Lower lobe of right lung (tissue), 2 donors: ENCODE data around the gene TJP3. TPM values are rescaled to one million over a fixed set of nuclear protein-coding genes. Genes with fewer than 3 reads are reported as not detected.

Source experiments
- ATAC-seq, 2 donors: fragments of 200-7000 bp; cut with Tn5 transposase; one replicate each; pipeline ENCODE4 v1.9.1; 2020 to 2022; ENCODE audit warnings: mild to moderate bottlenecking in 2 of 2, moderate library complexity in 2 of 2
- DNase-seq: peaks from one replicate; pipeline ENCODE4 v3.0.0-alpha.2; 2020
- H3K27ac ChIP-seq: fragments of 200-600 bp; one replicate; pipeline ENCODE4 v1.8.0; 2022
- H3K27me3 ChIP-seq: fragments of 200-600 bp; one replicate; pipeline ENCODE4 v1.8.0; 2022; ENCODE audit warnings: low read depth
- H3K36me3 ChIP-seq: fragments of 200-600 bp; one replicate; pipeline ENCODE4 v1.8.0; 2022; ENCODE audit warnings: mild to moderate bottlenecking
- H3K4me1 ChIP-seq: fragments of 200-600 bp; one replicate; pipeline ENCODE4 v1.8.0; 2022
- H3K4me3 ChIP-seq: fragments of 200-600 bp; one replicate; pipeline ENCODE4 v1.8.0; 2022; ENCODE audit warnings: mild to moderate bottlenecking
- H3K9me3 ChIP-seq: fragments of 200-600 bp; one replicate; pipeline ENCODE4 v1.8.0; 2022
- CTCF ChIP-seq: fragments of 200-600 bp; IDR thresholded peaks from one replicate; pipeline ENCODE4 v1.8.0; 2022; ENCODE audit warnings: antibody characterized with exemption, mild to moderate bottlenecking
- intact Hi-C: fragments of 100-400 bp; cut with DNase I; formaldehyde crosslinking; loops from one replicate; pipeline ENCODE4 v1.11.0; 2022
- total RNA-seq: library from RNA; stranded (reverse); fragmentation: NEBNext Ultra II Directional; extraction: Animal tissue kit (Norgen Biotek cat#: 25700); gene quantifications from one replicate; pipeline ENCODE4 v1.2.1, GENCODE V29; 2021
- donor health status: DM: no; HTN: yes; CAD: no; lungs with severe emphysema.

TJP3 gene
- total RNA-seq, 1 donor from 2014 or later = 34.4 TPM

- peak; percentile 60 to 63 for ATAC-seq
- no peak for TF ChIP-seq CTCF
- Histone ChIP-seq H3K36me3 (peaks cover 7% of the 10 kb centered on the region), H3K9me3 (no peaks in the 10 kb centered on the region), H3K27ac (peak overlapping the region; percentile 83), H3K4me3 (peak overlapping the region; percentile 36), H3K27me3 (no peaks in the 10 kb centered on the region), H3K4me1 (peaks cover 34% of the 10 kb centered on the region)
- peak; percentile 69 for DNase-seq
- intact Hi-C loops = no loop called here
These were observed 37.1 kb upstream of the TJP3 start for GRCh38 chr19:3670796-3671679.

- DNase-seq (no peak), ATAC-seq (peak; percentile 3 to 12)
- Histone ChIP-seq H3K27me3 (no peaks in the 10 kb centered on the region), H3K36me3 (peaks cover 3% of the 10 kb centered on the region), H3K9me3 (no peaks in the 10 kb centered on the region), H3K4me3 (peak overlapping the region; percentile 36), H3K27ac (peak overlapping the region; percentile 83), H3K4me1 (peaks cover 31% of the 10 kb centered on the region)
- TF ChIP-seq CTCF = no peak
- intact Hi-C loops = no loop called here
These were observed 36.3 kb upstream of the TJP3 start for GRCh38 chr19:3671680-3672574.

GRCh38 chr19:3672575-3672948 is 35.6 kb upstream of the TJP3 start:
- intact Hi-C loops = no loop called here
- ATAC-seq (no peak), DNase-seq (no peak)
- peak overlapping the region; percentile 83 for H3K27ac ChIP-seq
- H3K4me1 ChIP-seq = peaks cover 31% of the 10 kb centered on the region
- H3K36me3 ChIP-seq = no peaks in the 10 kb centered on the region
- H3K4me3 ChIP-seq = no peak overlapping the region
- no peak for TF ChIP-seq CTCF
- H3K27me3 ChIP-seq = no peaks in the 10 kb centered on the region
- no peaks in the 10 kb centered on the region for H3K9me3 ChIP-seq

- intact Hi-C loops = no loop called here
- Histone ChIP-seq H3K4me1 (peaks cover 31% of the 10 kb centered on the region), H3K36me3 (no peaks in the 10 kb centered on the region), H3K9me3 (no peaks in the 10 kb centered on the region), H3K4me3 (no peak overlapping the region), H3K27ac (no peak overlapping the region), H3K27me3 (no peaks in the 10 kb centered on the region)
- no peak for ATAC-seq
- peak; percentile 43 for DNase-seq
- no peak for TF ChIP-seq CTCF
These were observed 35.2 kb upstream of the TJP3 start for GRCh38 chr19:3672993-3673392.

- TF ChIP-seq CTCF = no peak
- Histone ChIP-seq H3K27me3 (no peaks in the 10 kb centered on the region), H3K9me3 (no peaks in the 10 kb centered on the region), H3K4me1 (peaks cover 31% of the 10 kb centered on the region), H3K4me3 (no peak overlapping the region), H3K36me3 (no peaks in the 10 kb centered on the region), H3K27ac (no peak overlapping the region)
- intact Hi-C loops = no loop called here
- DNase-seq (peak; percentile 70), ATAC-seq (no peak)
These were observed 34.4 kb upstream of the TJP3 start for GRCh38 chr19:3673506-3674439.
